IMR-90 (cell line): ENCODE measurements around the gene UGT8. TPM values are rescaled to one million over a fixed set of nuclear protein-coding genes. Genes with fewer than 3 reads are reported as not detected.

Source experiments
- ATAC-seq: fragments of 200-7000 bp; cut with Tn5 transposase; 2 replicates; pipeline ENCODE4 v1.9.1; 2020; ENCODE audit warnings: low read depth, mild to moderate bottlenecking, moderate library complexity
- BruUV-seq: library from RNA; stranded (reverse); fragments of 400-500 nt; replicated peaks from 2 replicates; lab custom pipeline; 2021; lab: Mats Ljungman, UMichigan
- CTCF ChIA-PET: fragments of 300-600 bp; formaldehyde crosslinking; extraction: SDS; loops from one replicate; lab custom pipeline; 2021; ENCODE audit warnings: antibody characterized with exemption; lab: Yijun Ruan, JAX
- POLR2A ChIA-PET: fragments of 300-600 bp; sonication (Branson Sonifier 250); formaldehyde crosslinking; loops from one replicate; lab custom pipeline; 2022; ENCODE audit warnings: antibody characterized with exemption; ENCODE audit not compliant: unreplicated experiment; lab: Charles Lee
- DNase-seq: peaks from one replicate; pipeline ENCODE4 v3.0.0; 2013
- H2AFZ ChIP-seq: replicated peaks from 2 replicates; pipeline ENCODE3; 2013; ENCODE audit warnings: low read length, mild to moderate bottlenecking; ENCODE audit not compliant: poor library complexity
- H2AK5ac ChIP-seq: 2 replicates; pipeline ENCODE4 v1.6.1; 2013; ENCODE audit warnings: low read depth, low read length, inconsistent platforms
- H2AK9ac ChIP-seq: replicated peaks from 2 replicates; pipeline ENCODE3; 2013; ENCODE audit warnings: mild to moderate bottlenecking, low read depth, low read length, moderate library complexity; ENCODE audit not compliant: poor library complexity
- H2BK120ac ChIP-seq: 2 replicates; pipeline ENCODE4 v1.6.1; 2013; ENCODE audit warnings: low read depth, low read length, inconsistent platforms
- H2BK15ac ChIP-seq: 3 replicates; pipeline ENCODE4 v1.6.1; 2013; ENCODE audit warnings: low read depth, low read length, inconsistent platforms
- H2BK20ac ChIP-seq: 2 replicates; pipeline ENCODE4 v1.6.1; 2013; ENCODE audit warnings: low read depth, mild to moderate bottlenecking, inconsistent platforms, low read length, moderate library complexity
- H2BK5ac ChIP-seq: 2 replicates; pipeline ENCODE4 v1.6.1; 2013; ENCODE audit warnings: mild to moderate bottlenecking, low read depth, low read length, inconsistent platforms; ENCODE audit not compliant: poor library complexity, severe bottlenecking
- H3K14ac ChIP-seq: replicated peaks from 2 replicates; pipeline ENCODE4 v1.6.1; 2013; ENCODE audit warnings: low read depth, low read length, inconsistent platforms
- H3K18ac ChIP-seq: 2 replicates; pipeline ENCODE4 v1.6.1; 2013; ENCODE audit warnings: low read depth, low read length, control low read depth
- H3K23ac ChIP-seq: 2 replicates; pipeline ENCODE4 v1.6.1; 2013; ENCODE audit warnings: low read depth, low read length, inconsistent platforms
- H3K27ac ChIP-seq: 2 replicates; pipeline ENCODE4 v1.5.1; 2013; ENCODE audit warnings: mild to moderate bottlenecking, control low read depth, low read length; ENCODE audit not compliant: insufficient read depth
- H3K27me3 ChIP-seq: 2 replicates; pipeline ENCODE4 v1.6.1; 2013; ENCODE audit warnings: low read length; ENCODE audit not compliant: control insufficient read depth, insufficient read depth
- H3K36me3 ChIP-seq: 2 replicates; pipeline ENCODE4 v1.6.1; 2013; ENCODE audit warnings: low read length, mixed read lengths; ENCODE audit not compliant: control insufficient read depth, insufficient read depth
- H3K4ac ChIP-seq: 2 replicates; pipeline ENCODE4 v1.6.1; 2013; ENCODE audit warnings: low read depth, low read length, inconsistent platforms
- H3K4me1 ChIP-seq: 2 replicates; pipeline ENCODE4 v1.6.1; 2013; ENCODE audit warnings: low read length, mixed read lengths; ENCODE audit not compliant: control insufficient read depth, insufficient read depth
- H3K4me2 ChIP-seq: 2 replicates; pipeline ENCODE4 v1.6.1; 2013; ENCODE audit warnings: low read depth, mild to moderate bottlenecking, control low read depth, low read length, moderate library complexity
- H3K4me3 ChIP-seq: 2 replicates; pipeline ENCODE4 v1.5.1; 2013; ENCODE audit warnings: low read depth, mild to moderate bottlenecking, control low read depth, low read length, moderate library complexity; ENCODE audit not compliant: insufficient read depth
- H3K56ac ChIP-seq: 2 replicates; pipeline ENCODE4 v1.6.1; 2013; ENCODE audit warnings: low read length, inconsistent platforms; ENCODE audit not compliant: insufficient read depth; ENCODE audit errors: extremely low read depth
- H3K79me1 ChIP-seq, 2 experiments: 2 replicates each; pipeline ENCODE4 v1.6.1; 2013; ENCODE audit warnings: low read length in 2 of 2, inconsistent platforms in 1 of 2, low read depth in 1 of 2
- H3K9ac ChIP-seq: 2 replicates; pipeline ENCODE4 v1.6.1; 2013; ENCODE audit warnings: low read depth, low read length, control low read depth
- H3K9me1 ChIP-seq: 2 replicates; pipeline ENCODE4 v1.6.1; 2013; ENCODE audit warnings: low read length, inconsistent platforms; ENCODE audit not compliant: insufficient read depth
- H3K9me3 ChIP-seq: 2 replicates; pipeline ENCODE4 v1.6.1; 2013; ENCODE audit warnings: low read length; ENCODE audit not compliant: control insufficient read depth, insufficient read depth
- H4K20me1 ChIP-seq: 2 replicates; pipeline ENCODE4 v1.6.1; 2013; ENCODE audit warnings: low read length, inconsistent platforms; ENCODE audit not compliant: insufficient read depth
- H4K5ac ChIP-seq: 2 replicates; pipeline ENCODE4 v1.6.1; 2013; ENCODE audit warnings: mild to moderate bottlenecking, low read depth, low read length, control low read depth
- H4K8ac ChIP-seq, 2 experiments: 2 replicates each; pipeline ENCODE4 v1.6.1; 2013; ENCODE audit warnings: low read depth in 2 of 2, low read length in 2 of 2, control low read depth in 1 of 2, inconsistent platforms in 1 of 2
- H4K91ac ChIP-seq: 2 replicates; pipeline ENCODE4 v1.6.1; 2013; ENCODE audit warnings: low read depth, low read length, inconsistent platforms; ENCODE audit not compliant: insufficient read depth
- POLR2A ChIP-seq: IDR thresholded peaks from 2 replicates; pipeline ENCODE4 v1.6.1; 2012; ENCODE audit warnings: mild to moderate bottlenecking, low read depth, low read length
- dilution Hi-C: fragments of 300-500 bp; cut with HindIII; formaldehyde crosslinking; loops from one replicate; pipeline ENCODE4 v1.14.3; 2018; ENCODE audit warnings: low sequenced_read_pairs; ENCODE audit not compliant: unreplicated experiment
- in situ Hi-C: fragments of 300-500 bp; cut with MboI; formaldehyde crosslinking; loops from 3 replicates; pipeline ENCODE4 v1.14.3; 2019; ENCODE audit warnings: low sequenced_read_pairs, inconsistent platforms, mixed read lengths
- intact Hi-C: fragments of 100-400 bp; cut with micrococcal nuclease; formaldehyde crosslinking; loops from 2 replicates; pipeline ENCODE4 v1.10.0; 2022
- polyA plus RNA-seq, 3 experiments: library from polyadenylated mRNA; depleted of rRNA; stranded (reverse); fragments of >200 nt; gene quantifications; 2 replicates each; pipeline ENCODE4 v1.2.3, GENCODE V29; 2012; ENCODE audit warnings: low replicate concordance in 1 of 3
- total RNA-seq: library from RNA; depleted of rRNA; stranded (reverse); fragments of >200 nt; gene quantifications from 2 replicates; pipeline ENCODE4 v1.2.3, GENCODE V29; 2012

UGT8 gene
- total and polyA plus RNA-seq, 2 of the 4 experiments (the other 2 are of a cell fraction) = not detected

DNA sequence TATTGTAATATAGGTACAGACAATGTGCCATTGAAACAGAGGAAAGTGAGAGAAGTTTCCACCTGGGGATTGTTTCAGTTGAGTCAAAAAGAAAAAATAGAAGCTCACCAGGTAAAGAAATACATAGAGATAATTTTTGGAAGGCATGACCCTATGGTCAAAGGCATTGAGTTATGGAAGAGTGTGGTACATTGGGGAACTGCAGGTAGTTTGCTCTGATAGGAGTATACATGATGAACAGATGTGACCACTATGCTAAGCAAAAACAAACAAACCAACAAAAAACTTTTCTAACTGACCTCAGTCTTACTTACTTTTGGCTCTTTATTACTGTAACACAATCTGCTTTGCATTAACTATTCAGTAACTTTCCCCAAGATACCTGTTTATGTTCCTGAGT is 85.9 kb downstream of the UGT8 start:
- Histone ChIP-seq H3K27ac (no peak overlapping the region), H4K5ac (no peak overlapping the region), H4K91ac (no peak overlapping the region), H3K56ac (no peak overlapping the region), H2BK5ac (no peak overlapping the region), H3K27me3 (no peaks in the 10 kb centered on the region), H3K4me3 (no peak overlapping the region), H3K14ac (no peak overlapping the region), H3K23ac (no peak overlapping the region), H3K4me1 (no peaks in the 10 kb centered on the region), H3K18ac (no peak overlapping the region), H3K9me3 (no peaks in the 10 kb centered on the region), H3K4me2 (no peak overlapping the region), H2BK120ac (no peak overlapping the region), H3K36me3 (no peaks in the 10 kb centered on the region), H2AK5ac (no peak overlapping the region), H3K4ac (no peak overlapping the region), H2BK20ac (no peak overlapping the region), H4K8ac (no peak overlapping the region), H2BK15ac (no peak overlapping the region), H4K20me1 (no peaks in the 10 kb centered on the region), H2AK9ac (no peak overlapping the region), H3K9ac (no peak overlapping the region), H3K9me1 (no peaks in the 10 kb centered on the region), H2AFZ (no peak overlapping the region), H3K79me1 (no peaks in the 10 kb centered on the region)
- ChIA-PET POLR2A (no interaction called here), CTCF (no interaction called here)
- DNase-seq (no peak), ATAC-seq (no peak)
- TF ChIP-seq POLR2A = no peak
- dilution Hi-C loops = no loop called here
- in situ Hi-C loops = no loop called here
- no TSS peak for BruUV-seq
- intact Hi-C loops = no loop called here
